Left forelimb (tissue), 1 donor: ENCODE data around the gene NGEF.

Experiments
- DNase-seq: peaks from one replicate; pipeline ENCODE4 v3.0.0-alpha.2; 2018; ENCODE audit warnings: low spot score

Gene NGEF

GRCh38 chr2:233042549-233042948 is 29.5 kb upstream of the NGEF start:
- DNase-seq: no peak

GRCh38 chr2:233041722-233042323 is 28.8 kb upstream of the NGEF start:
- no peak for DNase-seq

DNA sequence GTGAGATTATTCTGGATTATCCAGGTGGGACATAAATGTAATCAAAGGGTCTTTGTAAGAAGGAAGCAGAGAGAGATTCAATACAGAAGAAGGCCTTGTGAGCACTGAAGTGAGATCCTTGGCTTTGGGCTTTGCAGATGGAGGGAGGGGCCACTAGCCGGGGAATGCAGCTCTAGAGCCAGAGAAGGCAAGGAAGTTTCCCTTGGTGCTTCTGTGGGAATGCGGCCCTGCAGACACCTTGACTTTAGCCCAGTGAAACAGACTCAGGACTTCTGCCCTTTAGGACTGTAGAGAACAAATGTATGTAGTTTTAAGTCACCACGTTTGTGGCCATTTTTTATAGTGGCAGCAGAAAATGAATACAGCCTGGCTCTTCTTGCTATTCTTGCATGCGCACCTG is 27.5 kb upstream of the NGEF start:
- no peak for DNase-seq

DNA sequence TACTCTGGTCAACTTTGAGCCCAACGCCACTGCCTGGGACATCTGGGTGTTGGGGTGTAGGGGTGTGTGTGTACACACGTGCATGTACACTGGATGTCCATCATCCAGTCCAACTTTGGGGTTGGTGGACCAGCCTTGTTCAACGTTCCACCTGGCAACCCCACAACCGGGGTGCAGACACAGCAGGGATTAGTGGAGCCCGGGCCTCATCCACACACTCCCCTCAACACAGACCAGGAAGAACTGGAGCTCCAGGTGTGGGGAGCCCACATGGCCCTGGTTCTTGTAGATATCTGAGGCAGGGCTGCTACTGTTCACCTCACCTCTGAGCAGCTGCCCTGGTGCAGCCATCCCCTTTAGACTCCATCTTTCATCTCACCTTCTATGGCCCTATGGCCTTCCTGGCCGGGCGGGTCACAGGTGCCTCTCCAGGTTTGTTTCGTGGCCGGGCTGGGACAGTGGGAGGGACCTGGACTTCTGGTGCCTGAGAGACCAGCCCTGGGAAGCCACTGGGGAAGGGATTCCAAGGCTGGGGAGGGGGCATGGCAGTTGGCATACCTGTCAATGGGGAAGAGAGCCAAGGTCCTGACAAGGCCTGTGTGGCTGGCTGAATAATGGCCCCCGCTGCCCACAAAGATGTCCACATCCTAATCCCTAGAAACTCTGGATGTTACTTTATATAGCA is 26.9 kb upstream of the NGEF start:
- DNase-seq: no peak

- no peak for DNase-seq
Measured at GRCh38 chr2:233039212-233039845, 26.3 kb upstream of the NGEF start.

GRCh38 chr2:233037078-233037477 is 24.0 kb upstream of the NGEF start:
- no peak for DNase-seq

GRCh38 chr2:233036162-233036838 is 23.2 kb upstream of the NGEF start:
- DNase-seq: no peak

- DNase-seq: no peak
Measured at GRCh38 chr2:233035426-233036161, 22.5 kb upstream of the NGEF start.

DNA sequence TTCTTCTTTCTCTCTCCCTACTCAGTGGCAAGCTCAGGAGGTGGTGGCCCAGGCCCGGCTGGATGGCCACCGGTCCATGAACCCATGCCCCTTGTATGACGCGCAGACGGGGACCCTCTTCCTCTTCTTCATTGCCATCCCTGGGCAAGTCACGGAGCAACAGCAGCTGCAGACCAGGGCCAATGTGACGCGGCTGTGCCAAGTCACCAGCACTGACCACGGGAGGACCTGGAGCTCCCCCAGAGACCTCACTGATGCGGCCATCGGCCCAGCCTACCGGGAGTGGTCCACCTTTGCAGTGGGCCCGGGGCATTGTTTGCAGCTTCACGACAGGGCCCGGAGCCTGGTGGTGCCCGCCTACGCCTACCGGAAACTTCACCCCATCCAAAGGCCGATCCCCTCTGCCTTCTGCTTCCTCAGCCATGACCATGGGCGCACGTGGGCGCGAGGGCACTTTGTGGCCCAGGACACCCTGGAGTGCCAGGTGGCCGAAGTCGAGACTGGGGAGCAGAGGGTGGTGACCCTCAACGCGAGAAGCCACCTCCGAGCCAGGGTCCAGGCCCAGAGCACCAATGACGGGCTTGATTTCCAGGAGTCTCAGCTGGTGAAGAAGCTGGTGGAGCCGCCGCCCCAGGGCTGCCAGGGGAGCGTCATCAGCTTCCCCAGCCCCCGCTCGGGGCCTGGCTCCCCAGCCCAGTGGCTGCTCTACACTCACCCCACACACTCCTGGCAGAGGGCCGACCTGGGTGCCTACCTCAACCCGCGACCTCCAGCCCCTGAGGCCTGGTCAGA is 21.2 kb upstream of the NGEF start:
- no peak for DNase-seq

- DNase-seq: no peak
Measured at GRCh38 chr2:233033672-233034071, 20.6 kb upstream of the NGEF start.

- DNase-seq: no peak
Measured at GRCh38 chr2:233032551-233033320, 19.7 kb upstream of the NGEF start, which contains the start of gene NEU2. Gene NEU2, plus strand, starts transcription at chr2:233032672. Its CDS starts 0 bp downstream, at chr2:233032672.

DNA sequence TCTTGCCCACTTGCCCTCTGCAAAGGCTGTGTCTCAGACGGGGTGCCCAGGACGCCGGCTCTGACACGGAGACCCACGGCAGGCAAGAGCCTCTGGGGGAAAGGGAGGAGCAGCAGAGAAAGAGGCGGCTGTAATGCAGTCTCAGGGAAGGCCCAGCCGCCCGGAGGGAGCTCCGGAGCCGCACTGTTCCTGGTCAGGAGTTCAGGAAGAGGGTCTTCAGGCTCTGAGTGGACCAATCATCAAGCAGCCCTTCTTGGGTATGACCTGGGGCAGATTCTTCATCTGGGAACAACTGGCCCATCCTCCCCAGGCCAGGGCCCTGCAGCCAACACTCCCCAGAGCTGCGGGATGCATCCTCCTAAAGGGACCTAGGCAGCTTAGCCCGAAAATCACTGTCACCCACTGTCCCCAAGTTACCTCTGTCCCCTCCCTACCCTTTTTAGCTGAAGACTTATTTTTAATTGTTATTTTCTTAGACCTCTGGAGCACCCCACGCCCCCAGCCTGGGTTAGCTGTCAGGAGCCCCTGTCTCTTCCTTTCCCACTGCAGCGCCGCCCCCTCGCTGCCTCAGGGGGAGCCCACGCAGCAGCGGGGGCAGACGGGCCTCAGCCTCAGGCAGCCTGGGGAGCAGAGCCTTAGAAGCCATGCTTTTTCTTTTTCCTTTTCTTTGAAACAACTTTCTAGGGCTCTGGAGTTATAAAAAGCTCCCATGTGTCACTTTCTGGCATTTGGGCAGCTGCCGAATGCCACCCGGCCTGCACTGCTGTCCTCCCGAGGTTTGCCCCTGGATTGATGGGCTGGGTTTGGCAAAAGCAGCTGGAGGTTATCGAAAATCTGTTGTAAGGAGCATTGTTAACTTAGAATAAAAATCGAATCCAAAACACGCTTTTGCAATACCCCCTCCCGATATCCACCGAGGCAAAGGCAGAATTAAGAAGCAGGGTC is 18.8 kb upstream of the NGEF start:
- DNase-seq: no peak

- no peak for DNase-seq
Measured at GRCh38 chr2:233029321-233029720, 16.3 kb upstream of the NGEF start.

DNA sequence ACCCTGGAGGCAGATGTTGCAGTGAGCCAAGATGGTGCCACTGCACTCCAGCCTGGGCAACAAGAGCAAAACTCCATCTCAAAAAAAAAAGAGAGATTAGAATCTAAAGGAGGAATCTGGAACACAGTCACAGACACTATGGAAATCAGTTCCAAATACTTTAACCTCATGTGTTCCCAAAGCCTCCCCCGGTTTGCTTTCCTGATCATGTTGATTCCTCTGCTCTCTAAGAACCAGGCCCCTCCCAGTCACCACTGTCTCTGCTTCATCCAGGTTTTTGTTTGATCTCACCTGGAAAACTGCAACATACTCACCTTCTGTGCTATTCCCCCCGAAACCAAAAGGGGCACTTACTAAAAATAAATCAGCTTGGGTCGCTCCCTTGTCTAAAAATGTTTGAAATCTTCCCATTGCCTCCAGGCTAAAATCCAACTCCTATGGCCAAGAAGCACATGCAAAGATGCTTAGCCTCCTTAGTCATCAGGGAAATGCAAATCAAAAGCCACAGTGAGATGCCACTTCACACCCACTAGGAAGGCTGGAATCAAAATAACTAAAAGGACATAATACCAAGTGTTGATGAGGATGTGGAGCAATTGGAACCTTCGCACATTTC is 13.2 kb upstream of the NGEF start:
- DNase-seq: no peak

GRCh38 chr2:233025706-233026105 is 12.7 kb upstream of the NGEF start:
- no peak for DNase-seq

GRCh38 chr2:233023761-233024410 is 10.8 kb upstream of the NGEF start:
- DNase-seq: no peak

- DNase-seq: no peak
Measured at GRCh38 chr2:233023007-233023760, 10.1 kb upstream of the NGEF start.

DNA sequence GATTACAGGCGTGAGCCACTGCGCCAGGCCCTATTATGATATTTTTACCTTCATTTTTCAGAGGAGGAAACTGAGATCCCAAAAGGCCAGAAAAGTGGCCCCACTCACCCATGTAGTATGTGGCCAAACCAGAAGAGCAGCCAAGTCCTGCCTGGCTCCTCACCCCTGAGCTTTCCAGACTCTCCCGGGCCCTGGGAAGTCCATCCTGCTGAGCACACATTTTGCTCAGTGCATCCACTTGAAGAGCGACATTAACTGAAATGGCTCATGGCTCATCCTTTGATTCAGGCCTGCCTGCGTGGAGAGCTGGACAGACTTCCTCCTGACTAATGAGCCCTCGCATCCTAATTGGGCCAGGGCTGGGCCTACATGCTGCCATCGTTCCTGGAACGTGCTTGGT is 9.5 kb upstream of the NGEF start:
- no peak for DNase-seq
